Osteoblast (primary cell): Measurements from ENCODE around the gene MEAF6. TPM values are rescaled to one million over a fixed set of nuclear protein-coding genes. Genes with fewer than 3 reads are reported as not detected.
A peak's percentile ranks its signal among the peaks of the same experiment; 100 is the strongest.

Experiments used
- DNase-seq: peaks from one replicate; pipeline ENCODE4 v3.0.0; 2011; ENCODE audit warnings: low spot score, mixed read lengths; ENCODE audit not compliant: insufficient read length; ENCODE audit errors: missing footprints
- H2AFZ ChIP-seq: 2 replicates; pipeline ENCODE4 v1.6.0; 2011; ENCODE audit warnings: mild to moderate bottlenecking, low read length
- H3K27ac ChIP-seq: 2 replicates; pipeline ENCODE4 v1.5.1; 2011; ENCODE audit warnings: mild to moderate bottlenecking, low read depth, low read length, moderate library complexity
- H3K27me3 ChIP-seq: 2 replicates; pipeline ENCODE4 v1.6.0; 2012; ENCODE audit warnings: mild to moderate bottlenecking, control low read depth, inconsistent platforms, low read length, moderate library complexity; ENCODE audit not compliant: insufficient read depth
- H3K36me3 ChIP-seq: 2 replicates; pipeline ENCODE4 v1.5.1; 2011; ENCODE audit warnings: mild to moderate bottlenecking, low read length, control low read depth, moderate library complexity; ENCODE audit not compliant: insufficient read depth
- H3K4me1 ChIP-seq: 2 replicates; pipeline ENCODE4 v1.5.1; 2011; ENCODE audit warnings: mild to moderate bottlenecking, low read length, control low read depth, moderate library complexity; ENCODE audit not compliant: insufficient read depth
- H3K4me2 ChIP-seq: 2 replicates; pipeline ENCODE4 v1.6.0; 2011; ENCODE audit warnings: mild to moderate bottlenecking, low read length; ENCODE audit not compliant: insufficient read depth
- H3K4me3 ChIP-seq: fragments of 200-600 bp; sonication (generic); 3 replicates; pipeline ENCODE4 v1.5.1; 2012; ENCODE audit warnings: mild to moderate bottlenecking, low read length, inconsistent platforms; ENCODE audit not compliant: insufficient read depth
- H3K79me2 ChIP-seq: 2 replicates; pipeline ENCODE4 v1.6.0; 2012; ENCODE audit warnings: mild to moderate bottlenecking, low read length, control low read depth, inconsistent platforms; ENCODE audit not compliant: insufficient read depth
- H3K9me3 ChIP-seq: 2 replicates; pipeline ENCODE4 v1.5.1; 2011; ENCODE audit warnings: low read depth, low read length, control low read depth
- H4K20me1 ChIP-seq: 2 replicates; pipeline ENCODE4 v1.6.0; 2012; ENCODE audit warnings: mild to moderate bottlenecking, low read length, control low read depth; ENCODE audit not compliant: insufficient read depth
- CTCF ChIP-seq: IDR thresholded peaks from 2 replicates; pipeline ENCODE4 v1.5.1; 2011; ENCODE audit warnings: mild to moderate bottlenecking, low read depth, low read length, moderate library complexity; ENCODE audit errors: extremely low read depth
- total RNA-seq: library from RNA; depleted of rRNA; stranded (reverse); fragments of >200 nt; gene quantifications from 2 replicates; pipeline ENCODE4 v1.2.3, GENCODE V29; 2012

Gene MEAF6
- total RNA-seq, 1 donor: 64.1 TPM

DNA sequence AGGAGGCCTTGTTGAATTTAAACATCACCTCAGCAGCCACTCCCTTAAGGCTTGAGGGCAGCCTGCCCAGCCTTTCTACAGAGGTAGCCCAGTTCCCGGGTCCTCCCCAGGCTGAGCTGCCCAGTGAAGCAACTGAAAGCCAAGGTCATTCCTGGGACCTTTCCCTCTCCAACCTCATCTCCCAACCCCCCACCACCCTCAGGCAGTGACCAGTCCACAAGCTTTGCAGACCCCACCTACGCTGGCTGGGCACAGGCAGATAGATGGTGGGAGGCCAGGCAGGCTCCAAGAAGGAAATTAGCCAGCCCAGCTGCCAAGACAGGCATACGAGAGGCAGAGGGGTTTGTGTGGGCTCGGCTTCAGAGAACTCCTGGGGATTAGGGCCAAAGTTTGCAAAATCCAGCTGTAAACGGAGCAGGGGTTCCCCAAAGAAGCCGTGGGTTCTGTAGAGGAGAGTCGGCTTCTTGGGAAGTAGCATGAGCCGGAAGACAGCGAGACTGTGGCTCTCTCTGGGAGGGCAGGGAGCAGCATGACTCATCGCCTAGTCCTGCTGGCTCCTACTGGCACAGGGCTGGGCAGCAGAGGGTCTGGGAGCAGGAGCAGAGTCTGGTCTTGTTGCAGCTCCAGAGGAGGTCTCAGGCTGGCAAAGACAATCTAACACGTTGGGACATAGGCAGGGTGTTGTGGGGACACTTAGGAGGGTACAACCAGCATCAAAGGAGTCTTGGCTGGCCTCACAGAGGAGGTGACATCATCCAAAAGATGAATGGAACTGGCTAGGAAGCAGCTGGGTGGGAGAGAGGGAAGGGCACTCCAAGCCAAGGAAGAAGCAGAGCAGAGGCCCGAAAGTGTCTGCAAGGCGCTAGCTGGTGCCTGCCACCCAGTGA, 43.0 kb downstream of the MEAF6 start:
- no peaks in the 10 kb centered on the region for H3K27me3 ChIP-seq
- peak overlapping the region; percentile 45 for H3K4me3 ChIP-seq
- peaks cover 49% of the 10 kb centered on the region for H3K4me1 ChIP-seq
- H3K9me3 ChIP-seq: no peaks in the 10 kb centered on the region
- peaks cover 7% of the 10 kb centered on the region for H3K36me3 ChIP-seq
- DNase-seq: peak; percentile 99
- H3K79me2 ChIP-seq: peaks cover 36% of the 10 kb centered on the region
- peak overlapping the region; percentile 81 for H3K27ac ChIP-seq
- peak overlapping the region; percentile 83 for H2AFZ ChIP-seq
- peaks cover 10% of the 10 kb centered on the region for H4K20me1 ChIP-seq
- peak overlapping the region; percentile 79 for H3K4me2 ChIP-seq
- no peak for TF ChIP-seq CTCF

- Histone ChIP-seq H3K27me3 (no peaks in the 10 kb centered on the region), H3K27ac (no peak overlapping the region), H3K4me2 (no peak overlapping the region), H3K4me3 (no peak overlapping the region), H3K9me3 (no peaks in the 10 kb centered on the region), H3K4me1 (peaks cover 44% of the 10 kb centered on the region), H2AFZ (no peak overlapping the region), H4K20me1 (no peaks in the 10 kb centered on the region), H3K36me3 (no peaks in the 10 kb centered on the region), H3K79me2 (peaks cover 16% of the 10 kb centered on the region)
- no peak for TF ChIP-seq CTCF
- no peak for DNase-seq
Observed at GRCh38 chr1:37469386-37469785, 45.2 kb downstream of the MEAF6 start.

DNA sequence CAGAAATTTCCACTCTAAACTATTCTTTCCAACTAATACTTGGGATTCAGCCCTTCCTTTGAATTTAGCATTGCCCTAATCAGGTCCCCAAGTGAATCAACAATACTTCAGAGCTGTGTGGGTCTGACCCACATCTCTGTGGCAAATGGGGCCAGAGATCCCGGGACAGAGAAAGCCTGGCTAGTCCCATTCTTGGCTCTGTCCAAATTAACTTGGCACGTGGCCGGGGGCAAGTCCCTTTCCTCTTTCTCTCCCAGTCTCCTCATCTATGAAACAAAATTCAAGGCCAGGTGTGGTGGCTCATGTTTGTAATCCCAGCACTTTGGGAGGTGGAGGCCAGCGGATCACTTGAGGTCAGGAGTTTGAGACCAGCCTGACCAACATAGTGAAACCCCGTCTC, 46.5 kb downstream of the MEAF6 start:
- no peak overlapping the region for H3K4me2 ChIP-seq
- H3K4me3 ChIP-seq: no peak overlapping the region
- peaks cover 6% of the 10 kb centered on the region for H3K79me2 ChIP-seq
- no peaks in the 10 kb centered on the region for H3K27me3 ChIP-seq
- H3K4me1 ChIP-seq: peaks cover 33% of the 10 kb centered on the region
- no peak for TF ChIP-seq CTCF
- no peak overlapping the region for H3K27ac ChIP-seq
- H3K9me3 ChIP-seq: no peaks in the 10 kb centered on the region
- H4K20me1 ChIP-seq: no peaks in the 10 kb centered on the region
- H2AFZ ChIP-seq: no peak overlapping the region
- no peaks in the 10 kb centered on the region for H3K36me3 ChIP-seq
- no peak for DNase-seq
